Astrocyte of the hippocampus (primary cell): ENCODE measurements around the gene ETNK1.
"Not testable (repeated sequence)": the region's sequence is repeated elsewhere in the genome, so short reads cannot be mapped to it uniquely, and the experiment has no call there.

Source experiments
- DNase-seq: peaks from one replicate; pipeline ENCODE4 v3.0.0; 2011; ENCODE audit warnings: low read depth, low spot score

Gene ETNK1

GRCh38 chr12:22687361-22688076 lies 62.5 kb downstream of the ETNK1 start:
- peak; percentile 78 for DNase-seq

GRCh38 chr12:22689876-22690275 lies 64.9 kb downstream of the ETNK1 start:
- DNase-seq, result no peak

GRCh38 chr12:22691319-22691718 lies 66.3 kb downstream of the ETNK1 start:
- no peak for DNase-seq

- not testable (repeated sequence) for DNase-seq
Observed at GRCh38 chr12:22692467-22692866, 67.5 kb downstream of the ETNK1 start.

GRCh38 chr12:22692964-22693555 lies 68.1 kb downstream of the ETNK1 start:
- no peak for DNase-seq

GRCh38 chr12:22698576-22698975 lies 73.6 kb downstream of the ETNK1 start:
- DNase-seq, result no peak

GRCh38 chr12:22699705-22700104 lies 74.7 kb downstream of the ETNK1 start:
- not testable (repeated sequence) for DNase-seq

- DNase-seq, result peak; percentile 36
Observed at GRCh38 chr12:22700106-22700505, 75.1 kb downstream of the ETNK1 start.

GRCh38 chr12:22701216-22701809 lies 76.3 kb downstream of the ETNK1 start:
- DNase-seq, result not testable (repeated sequence)

- no peak for DNase-seq
Observed at GRCh38 chr12:22702690-22703089, 77.7 kb downstream of the ETNK1 start.

- peak; percentile 55 for DNase-seq
Observed at GRCh38 chr12:22709292-22709691, 84.3 kb downstream of the ETNK1 start.

GRCh38 chr12:22712083-22712482 lies 87.1 kb downstream of the ETNK1 start:
- DNase-seq, result no peak

GRCh38 chr12:22715254-22715653 lies 90.3 kb downstream of the ETNK1 start:
- DNase-seq, result no peak

GRCh38 chr12:22719745-22720144 lies 94.8 kb downstream of the ETNK1 start:
- DNase-seq, result no peak

- no peak for DNase-seq
Observed at GRCh38 chr12:22722081-22722480, 97.1 kb downstream of the ETNK1 start.

- no peak for DNase-seq
Observed at GRCh38 chr12:22722779-22723178, 97.8 kb downstream of the ETNK1 start.

- DNase-seq, result peak; percentile 26
Observed at GRCh38 chr12:22728987-22729386, 104.0 kb downstream of the ETNK1 start.

- no peak for DNase-seq
Observed at GRCh38 chr12:22729431-22729956, 104.5 kb downstream of the ETNK1 start.

GRCh38 chr12:22729957-22730443 lies 105.0 kb downstream of the ETNK1 start:
- peak; percentile 83 for DNase-seq

- no peak for DNase-seq
Observed at GRCh38 chr12:22731236-22731635, 106.3 kb downstream of the ETNK1 start.

GRCh38 chr12:22733756-22734155 lies 108.8 kb downstream of the ETNK1 start:
- DNase-seq, result no peak

- DNase-seq, result peak; percentile 17
Observed at GRCh38 chr12:22738945-22739344, 114.0 kb downstream of the ETNK1 start.
